Liver (tissue), 9 donors: Measurements from ENCODE around the gene NACA. TPM values are rescaled to one million over a fixed set of nuclear protein-coding genes. Genes with fewer than 3 reads are reported as not detected.

ENCODE experiments used
- DNase-seq: peaks from one replicate; pipeline ENCODE4 v3.0.0-alpha.2; 2017; ENCODE audit warnings: low spot score
- H3K27ac ChIP-seq, 2 donors: one replicate each; pipeline ENCODE4 v1.7.0; 2013; ENCODE audit warnings: inconsistent platforms in 2 of 2, low read length in 2 of 2, control low read depth in 1 of 2, low read depth in 1 of 2, mild to moderate bottlenecking in 1 of 2
- H3K27me3 ChIP-seq, 4 donors: one replicate each; pipeline versions ENCODE4 v1.6.1 to v1.7.0; 2013; ENCODE audit warnings: low read length in 3 of 4, inconsistent platforms in 1 of 4, mild to moderate bottlenecking in 1 of 4, moderate library complexity in 1 of 4; ENCODE audit not compliant: control insufficient read depth in 4 of 4, insufficient read depth in 4 of 4
- H3K36me3 ChIP-seq, 4 donors: one replicate each; pipeline versions ENCODE4 v1.6.1 to v1.7.0; 2013; ENCODE audit warnings: low read length in 3 of 4, mild to moderate bottlenecking in 3 of 4, low read depth in 1 of 4, moderate library complexity in 1 of 4; ENCODE audit not compliant: control insufficient read depth in 4 of 4, insufficient read depth in 3 of 4
- H3K4me1 ChIP-seq, 4 donors: one replicate each; pipeline versions ENCODE4 v1.6.1 to v1.7.0; 2013; ENCODE audit warnings: low read length in 3 of 4, mild to moderate bottlenecking in 3 of 4, moderate library complexity in 1 of 4; ENCODE audit not compliant: control insufficient read depth in 4 of 4, insufficient read depth in 4 of 4
- H3K4me3 ChIP-seq, 3 donors: one replicate each; pipeline versions ENCODE4 v1.6.1 to v1.7.0; 2013; ENCODE audit warnings: low read length in 3 of 3, control low read depth in 1 of 3, low read depth in 1 of 3, mild to moderate bottlenecking in 1 of 3
- H3K9ac ChIP-seq, 2 donors: one replicate each; pipeline ENCODE4 v1.7.0; 2013; ENCODE audit warnings: low read length in 2 of 2, mild to moderate bottlenecking in 2 of 2, moderate library complexity in 2 of 2, control low read depth in 1 of 2, low read depth in 1 of 2
- H3K9me3 ChIP-seq, 4 donors: one replicate each; pipeline versions ENCODE4 v1.6.1 to v1.7.0; 2013; ENCODE audit warnings: low read length in 3 of 4; ENCODE audit not compliant: control insufficient read depth in 4 of 4
- ATF3 ChIP-seq: IDR thresholded peaks from 2 replicates; pipeline ENCODE4 v1.6.1; 2016; ENCODE audit warnings: antibody characterized with exemption
- CTCF ChIP-seq: fragments of 150-350 bp; IDR thresholded peaks from 2 replicates; pipeline ENCODE4 v1.5.1; 2017; ENCODE audit warnings: improper control_type of control experiment, low read depth, low read length; ENCODE audit not compliant: missing input control
- EGR1 ChIP-seq, 2 donors: IDR thresholded peaks; 2 replicates each; pipeline ENCODE4 v1.6.1; 2016 to 2018; ENCODE audit warnings: antibody characterized with exemption in 2 of 2, low read depth in 2 of 2
- FOXA1 ChIP-seq: IDR thresholded peaks from 2 replicates; pipeline ENCODE4 v1.6.1; 2016; ENCODE audit warnings: antibody characterized with exemption
- FOXA2 ChIP-seq: IDR thresholded peaks from 2 replicates; pipeline ENCODE4 v1.6.1; 2016; ENCODE audit warnings: antibody characterized with exemption
- GABPA ChIP-seq, 2 donors: IDR thresholded peaks in 1 of 2; conservative IDR thresholded peaks in 1 of 2; 2 replicates each; pipeline ENCODE4 v1.6.1; 2016; ENCODE audit warnings: antibody characterized with exemption in 2 of 2, mild to moderate bottlenecking in 1 of 2, moderate library complexity in 1 of 2
- HNF4A ChIP-seq, 2 donors: conservative IDR thresholded peaks; 2 replicates each; pipeline ENCODE4 v1.6.1; 2016; ENCODE audit warnings: antibody characterized with exemption in 2 of 2, mild to moderate bottlenecking in 2 of 2
- HNF4G ChIP-seq: IDR thresholded peaks from 2 replicates; pipeline ENCODE4 v1.6.1; 2016; ENCODE audit warnings: antibody characterized with exemption
- JUND ChIP-seq, 2 donors: IDR thresholded peaks; 2 replicates each; pipeline ENCODE4 v1.6.1; 2016; ENCODE audit warnings: antibody characterized with exemption in 2 of 2
- MAX ChIP-seq: IDR thresholded peaks from 2 replicates; pipeline ENCODE4 v1.6.1; 2016; ENCODE audit warnings: antibody characterized with exemption
- NR2F2 ChIP-seq: IDR thresholded peaks from 2 replicates; pipeline ENCODE4 v1.6.1; 2016; ENCODE audit warnings: antibody characterized with exemption
- RAD21 ChIP-seq, 2 donors: IDR thresholded peaks; 2 replicates each; pipeline ENCODE4 v1.6.1; 2016; ENCODE audit warnings: antibody characterized with exemption in 2 of 2, mild to moderate bottlenecking in 2 of 2
- REST ChIP-seq: IDR thresholded peaks from 2 replicates; pipeline ENCODE4 v1.6.1; 2016; ENCODE audit warnings: antibody characterized with exemption, mild to moderate bottlenecking
- RXRA ChIP-seq, 2 donors: IDR thresholded peaks; 2 replicates each; pipeline ENCODE4 v1.6.1; 2017 to 2018; ENCODE audit warnings: antibody characterized with exemption in 2 of 2, mild to moderate bottlenecking in 1 of 2
- SP1 ChIP-seq: IDR thresholded peaks from 2 replicates; pipeline ENCODE4 v1.6.1; 2018; ENCODE audit warnings: antibody characterized with exemption, mild to moderate bottlenecking
- TAF1 ChIP-seq: conservative IDR thresholded peaks from 2 replicates; pipeline ENCODE4 v1.6.1; 2016; ENCODE audit warnings: antibody characterized with exemption, mild to moderate bottlenecking
- YY1 ChIP-seq: IDR thresholded peaks from 2 replicates; pipeline ENCODE4 v1.6.1; 2016; ENCODE audit warnings: antibody characterized with exemption, mild to moderate bottlenecking
- ZBTB33 ChIP-seq: IDR thresholded peaks from 2 replicates; pipeline ENCODE4 v1.6.1; 2016; ENCODE audit warnings: antibody characterized with exemption
- WGBS: extraction: QIAGEN DNeasy Blood & Tissue Kit; methylation state at CpG from one replicate; pipeline ENCODE4 v1.1.7; 2013; 5-methylcytosine and 5-hydroxymethylcytosine counted together
- polyA plus RNA-seq, 2 donors: library from polyadenylated mRNA; stranded (reverse) in 1 of 2; unstranded in 1 of 2; fragments of 200-250 nt in 1 of 2; fragments of >200 nt in 1 of 2; fragmentation: Nextera tagmentation in 1 of 2; extraction: Ambion mirVana in 1 of 2; gene quantifications; one replicate each; pipeline versions ENCODE4 v1.2.1 to v1.2.3, GENCODE V29; 2013 to 2015
- total RNA-seq, 2 donors: library from RNA; depleted of rRNA; stranded (reverse); fragments of >200 nt; gene quantifications; one replicate each; pipeline ENCODE4 v1.2.3, GENCODE V29; 2014
- donor health status: healthy.
- donor health status: healthy.
- donor health status: healthy.
- donor health status: healthy.
- donor health status: healthy.

Gene NACA
- total and polyA plus RNA-seq, 4 donors, result 365 to 695 (median 456) TPM

- Histone ChIP-seq H3K4me3 (no peak overlapping the region), H3K4me1 (no peaks in the 10 kb centered on the region), H3K27me3 (no peaks in the 10 kb centered on the region), H3K9ac (no peak overlapping the region), H3K27ac (no peak overlapping the region), H3K9me3 (no peaks in the 10 kb centered on the region), H3K36me3 (no peaks in the 10 kb centered on the region)
- 90% methylated on average over 3 of the region's 3 CpGs for WGBS
- no peak for DNase-seq
- TF ChIP-seq SP1 (no peak), HNF4A (conservative IDR thresholded peaks at IDR 0.05) (no peak), RAD21 (IDR thresholded peaks at IDR 0.05) (no peak)
Observed at GRCh38 chr12:56699020-56699661, 26.0 kb downstream of the NACA start.

- Histone ChIP-seq H3K36me3 (no peaks in the 10 kb centered on the region), H3K4me3 (no peak overlapping the region), H3K27me3 (no peaks in the 10 kb centered on the region), H3K27ac (no peak overlapping the region), H3K9me3 (no peaks in the 10 kb centered on the region), H3K4me1 (no peaks in the 10 kb centered on the region), H3K9ac (no peak overlapping the region)
- no peak for DNase-seq
- no peak for TF ChIP-seq FOXA1
- no peak for TF ChIP-seq JUND (IDR thresholded peaks at IDR 0.05)
- TF ChIP-seq HNF4G, result no peak
- no peak for TF ChIP-seq NR2F2
- no peak for TF ChIP-seq REST
- no peak for TF ChIP-seq RXRA (IDR thresholded peaks at IDR 0.05)
- no peak for TF ChIP-seq HNF4A (conservative IDR thresholded peaks at IDR 0.05)
- no peak for TF ChIP-seq ZBTB33
- no peak for TF ChIP-seq CTCF
- TF ChIP-seq ATF3, result no peak
- no peak for TF ChIP-seq YY1
- TF ChIP-seq EGR1 (IDR thresholded peaks at IDR 0.05; ENCODE audit: low read depth in 2 of 2), result no peak
- no peak for TF ChIP-seq MAX
- TF ChIP-seq RAD21 (IDR thresholded peaks at IDR 0.05), result no peak
- no peak for TF ChIP-seq TAF1
- no peak for TF ChIP-seq FOXA2
- TF ChIP-seq GABPA (IDR thresholded peaks at IDR 0.05 in 1 of 2, conservative IDR thresholded peaks at IDR 0.05 in 1 of 2), result no peak
- 88% methylated on average over 2 of the region's 2 CpGs for WGBS
Observed at GRCh38 chr12:56695327-56696101, 29.6 kb downstream of the NACA start.
